HG03196 (cell line): ENCODE data around the gene DAZAP1.
"Not testable (repeated sequence)": the region's sequence is repeated elsewhere in the genome, so short reads cannot be mapped to it uniquely, and the experiment has no call there.

Experiments
- ATAC-seq: cut with Tn5 transposase; IDR thresholded peaks from one replicate; pipeline ENCODE4 v1.9.1; 2021; ENCODE audit not compliant: unreplicated experiment

The DAZAP1 gene

DNA sequence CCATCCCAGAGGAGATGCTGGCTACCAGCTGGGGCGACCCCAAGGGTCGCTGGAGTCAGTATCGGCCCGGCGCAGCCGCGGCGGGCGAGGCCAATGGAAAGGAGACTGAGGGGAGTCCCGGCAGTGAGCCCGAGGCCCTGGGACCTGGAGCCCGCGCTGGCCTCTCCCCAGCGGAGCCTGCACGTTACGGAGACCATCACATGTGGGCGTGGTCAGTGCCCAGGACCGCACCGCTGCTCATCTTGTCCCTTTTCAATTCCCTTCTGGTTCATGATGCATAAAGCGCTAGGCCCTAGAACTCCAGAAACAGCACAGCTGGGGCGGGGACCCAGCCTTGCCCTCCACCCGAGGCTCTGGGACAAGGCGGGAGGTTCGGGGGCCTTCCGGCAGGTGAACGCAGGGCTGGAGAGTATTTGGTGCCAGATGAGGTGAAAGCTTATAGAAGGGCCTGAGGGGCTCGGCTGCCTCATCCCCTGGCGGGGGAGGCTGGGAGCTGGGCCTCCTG, 63.7 kb downstream of the DAZAP1 start:
- ATAC-seq = no peak

DNA sequence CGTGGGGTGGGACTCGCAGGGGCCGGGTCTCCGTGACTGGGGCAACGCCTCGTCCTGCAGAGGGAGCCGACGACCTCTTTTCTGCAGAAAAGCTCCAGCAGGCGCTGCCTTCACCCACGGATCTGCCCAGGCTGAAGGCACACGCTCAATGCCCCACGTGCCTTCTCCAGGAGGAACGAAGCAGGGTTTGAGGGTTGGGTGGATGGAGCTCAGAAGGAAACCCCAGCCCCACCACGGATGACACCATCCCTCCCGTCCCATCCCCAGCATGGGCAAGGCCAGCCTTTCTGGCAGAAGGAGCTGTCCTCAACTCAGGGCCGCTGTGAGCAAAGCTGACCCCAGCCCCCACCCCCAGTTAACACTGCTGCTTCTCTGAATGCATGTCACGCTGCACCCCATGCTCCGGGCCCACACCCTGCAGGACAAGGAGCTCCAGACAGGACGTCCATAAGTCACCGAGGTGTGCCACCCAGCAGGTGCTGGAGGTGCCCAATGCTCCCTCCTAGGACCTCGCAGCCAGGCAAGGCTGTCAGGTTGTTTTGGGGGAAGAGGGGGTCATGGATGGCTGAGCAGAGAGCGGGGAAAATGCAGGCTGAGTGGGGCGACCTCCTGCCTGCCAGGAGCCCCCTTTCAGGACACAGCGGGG, 64.3 kb downstream of the DAZAP1 start:
- ATAC-seq = no peak

DNA sequence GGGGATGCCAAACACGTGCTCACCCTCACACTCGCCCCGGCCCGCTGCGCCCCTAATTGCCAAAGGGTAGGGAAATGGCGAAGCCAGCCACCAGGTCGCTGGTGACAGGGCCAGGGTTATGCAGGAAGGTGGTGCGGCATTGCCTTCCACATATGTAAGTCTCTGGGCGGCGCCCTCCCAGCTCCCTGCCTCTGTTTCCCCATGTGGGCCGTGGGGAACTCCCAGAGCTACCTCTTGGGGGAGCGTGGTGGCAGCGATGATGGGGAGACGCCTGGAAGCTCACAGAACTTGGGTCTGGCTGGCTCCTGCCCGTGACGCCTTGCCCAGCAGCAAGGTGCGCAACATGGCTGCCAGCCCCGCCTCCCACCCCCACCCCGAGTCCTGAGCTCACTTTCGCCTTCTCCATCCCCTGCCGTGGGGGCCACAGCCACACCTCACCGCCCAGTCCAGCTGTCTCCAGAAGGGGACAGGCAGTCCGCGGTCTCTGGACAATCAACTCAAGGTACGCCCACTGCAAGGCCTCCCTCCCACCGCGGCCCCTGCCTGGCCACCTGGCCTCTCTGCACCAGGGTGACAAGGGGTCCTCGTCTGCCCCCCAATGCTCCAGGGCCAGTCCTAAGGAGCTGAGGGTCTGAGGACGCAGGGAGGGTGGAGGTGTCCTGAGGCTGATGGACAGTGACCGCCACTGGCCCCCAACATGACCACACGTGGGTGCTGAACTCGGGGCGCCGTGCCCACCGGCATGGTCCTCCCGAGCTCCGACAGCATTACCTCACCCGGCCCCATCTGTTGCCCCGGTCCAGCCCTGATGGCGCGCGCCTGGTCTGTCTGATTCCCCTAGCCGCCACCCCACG, 65.1 kb downstream of the DAZAP1 start:
- ATAC-seq = no peak

DNA sequence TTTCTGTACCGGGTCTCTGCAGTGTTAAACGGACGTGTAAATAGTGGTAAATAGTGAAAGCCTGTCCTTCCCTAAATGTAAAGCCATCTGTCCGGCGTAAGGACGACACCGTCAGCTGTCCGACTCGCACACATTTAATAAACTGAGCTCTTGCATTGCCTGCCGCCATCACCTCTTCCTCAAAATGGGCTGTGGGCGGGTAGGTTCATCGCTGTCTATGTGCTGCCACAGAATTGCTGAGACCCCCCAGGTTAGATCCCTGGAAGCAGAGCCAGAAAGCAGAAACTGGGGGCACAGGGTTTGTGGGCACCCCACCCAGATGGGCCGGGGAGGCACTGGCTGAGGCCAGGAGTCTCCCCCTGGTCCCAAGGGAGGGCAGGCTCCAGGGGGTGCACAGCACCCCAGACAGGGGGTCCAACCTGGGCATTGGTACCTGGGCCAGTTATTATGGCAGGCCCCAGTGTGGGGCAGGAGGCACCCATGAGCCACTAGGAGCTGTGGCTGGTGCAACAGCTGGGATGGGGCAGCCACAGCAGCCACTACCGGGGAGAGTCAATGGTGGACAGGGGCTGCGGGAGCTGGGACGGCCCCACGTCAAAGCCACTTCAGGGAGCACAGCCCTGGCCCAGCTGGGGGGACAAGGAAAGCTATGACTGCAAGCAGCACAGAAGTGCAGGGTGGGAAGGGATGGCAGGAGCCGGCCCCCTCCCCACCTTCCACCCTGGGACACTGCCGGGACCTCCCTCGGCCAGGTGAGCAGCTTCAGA, 65.9 kb downstream of the DAZAP1 start:
- no peak for ATAC-seq

DNA sequence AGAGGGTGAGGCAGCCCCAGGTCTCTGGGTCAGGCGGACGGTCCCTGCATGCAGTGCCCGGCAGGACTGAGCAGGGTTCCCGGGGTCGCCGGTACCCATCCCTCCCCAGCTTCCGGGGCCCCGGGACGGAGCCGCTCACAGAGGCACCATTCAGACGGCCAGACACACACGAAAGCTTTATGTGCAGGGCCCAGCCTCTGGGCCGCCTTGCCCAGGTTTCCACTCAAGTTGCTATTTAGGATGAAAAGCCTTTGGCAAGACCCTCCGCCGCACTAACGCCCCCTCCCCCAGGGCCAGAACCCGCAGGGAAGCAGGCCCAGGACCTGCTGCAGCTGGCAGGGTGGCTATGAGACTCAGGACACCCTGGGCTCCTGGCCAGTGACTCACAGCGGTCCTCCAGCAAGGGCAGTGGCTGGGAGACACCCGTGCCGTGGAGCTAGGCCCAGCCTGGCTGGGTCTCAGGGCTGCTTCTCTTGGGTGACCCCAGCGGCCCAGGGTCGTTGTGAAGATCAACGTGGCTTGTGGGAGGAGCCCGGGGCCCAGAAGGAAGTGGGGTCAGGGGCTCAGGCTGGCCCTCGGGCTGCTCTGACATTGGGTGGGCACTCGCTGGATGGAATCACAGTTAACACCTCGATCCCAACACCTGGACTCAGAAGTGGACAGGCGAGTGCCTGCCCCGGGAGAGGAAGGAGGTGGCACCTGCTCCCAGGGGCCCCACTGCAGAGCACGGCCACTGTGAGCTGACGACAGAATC, 66.8 kb downstream of the DAZAP1 start:
- ATAC-seq = no peak

DNA sequence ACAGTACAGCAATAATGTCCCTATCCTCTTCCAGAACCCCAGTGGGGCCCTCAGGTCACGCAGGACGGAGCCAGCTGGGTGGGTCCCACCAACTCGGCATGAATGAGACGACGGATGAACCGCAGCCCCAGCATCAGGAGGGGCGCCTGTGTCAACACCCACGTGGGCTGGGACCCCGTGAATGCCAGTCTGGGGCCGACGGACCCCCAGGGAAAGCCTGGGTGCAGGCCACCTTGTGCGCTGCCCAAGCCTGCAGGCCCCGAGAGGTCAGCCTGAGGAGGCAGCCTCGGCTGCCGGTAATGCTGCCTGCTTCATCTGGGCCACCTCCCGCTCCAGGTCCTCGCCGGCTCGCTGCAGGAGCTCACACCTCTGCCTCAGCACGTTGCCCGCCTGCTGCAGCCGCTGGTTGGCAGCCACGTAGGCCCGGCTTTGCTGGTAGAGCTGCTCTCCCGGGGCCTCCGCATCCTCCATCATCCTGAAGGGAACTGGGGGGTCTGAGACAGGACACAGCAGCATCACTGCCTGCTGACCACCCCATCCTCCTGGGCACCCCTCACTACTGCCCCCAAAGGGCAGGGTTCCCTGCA, 67.5 kb downstream of the DAZAP1 start:
- ATAC-seq = no peak

DNA sequence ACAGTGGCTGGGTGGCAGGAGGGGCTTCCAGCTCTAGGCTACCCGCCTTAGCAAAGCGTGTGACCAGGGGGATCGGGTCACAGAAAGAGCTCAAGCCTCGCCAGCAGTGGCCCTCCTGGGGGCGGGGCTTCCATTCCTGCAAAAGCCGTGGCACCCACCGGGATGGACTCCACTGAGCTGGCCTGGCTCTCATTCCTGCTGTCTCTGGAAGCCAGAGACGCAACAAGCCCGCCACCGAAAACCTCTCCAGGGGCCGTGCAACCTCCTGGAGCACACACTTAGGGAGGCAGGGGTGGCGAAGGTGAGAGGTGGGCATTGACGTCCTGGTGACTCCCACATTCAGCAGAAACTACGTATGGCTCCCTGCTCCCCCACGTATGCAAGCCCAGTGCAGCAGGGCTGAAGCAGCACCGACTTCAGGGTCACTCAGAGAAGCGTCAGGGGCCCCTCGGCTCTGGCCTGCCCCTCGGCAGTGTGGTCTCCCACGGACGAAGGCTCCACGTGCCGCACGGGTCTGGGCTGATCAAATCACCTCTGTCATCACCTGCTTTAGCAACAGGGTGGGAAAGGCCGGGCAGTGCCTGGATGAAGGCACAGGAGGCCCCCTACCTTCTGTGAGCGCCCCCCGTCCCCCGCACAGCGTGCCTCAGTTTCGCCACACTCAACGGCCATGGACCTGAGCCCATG, 68.5 kb downstream of the DAZAP1 start:
- ATAC-seq = no peak

DNA sequence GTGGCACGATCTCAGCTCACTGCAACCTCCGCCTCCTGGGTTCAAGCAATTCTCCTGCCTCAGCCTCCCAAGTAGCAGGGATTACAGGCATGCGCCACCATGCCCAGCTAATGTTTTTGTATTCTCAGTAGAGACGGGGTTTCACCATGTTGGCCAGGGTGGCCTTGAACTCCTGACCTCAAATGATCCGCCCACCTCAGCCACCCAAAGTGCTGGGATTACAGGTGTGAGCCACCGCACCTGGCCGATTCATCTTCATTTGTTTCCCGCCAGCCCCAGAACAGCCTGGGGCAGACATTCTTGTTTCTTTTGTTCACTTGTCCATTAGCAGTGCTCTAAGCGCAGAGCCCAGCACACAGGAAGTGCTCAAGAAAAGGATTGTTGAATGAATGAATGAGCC, 69.7 kb downstream of the DAZAP1 start:
- not testable (repeated sequence) for ATAC-seq

DNA sequence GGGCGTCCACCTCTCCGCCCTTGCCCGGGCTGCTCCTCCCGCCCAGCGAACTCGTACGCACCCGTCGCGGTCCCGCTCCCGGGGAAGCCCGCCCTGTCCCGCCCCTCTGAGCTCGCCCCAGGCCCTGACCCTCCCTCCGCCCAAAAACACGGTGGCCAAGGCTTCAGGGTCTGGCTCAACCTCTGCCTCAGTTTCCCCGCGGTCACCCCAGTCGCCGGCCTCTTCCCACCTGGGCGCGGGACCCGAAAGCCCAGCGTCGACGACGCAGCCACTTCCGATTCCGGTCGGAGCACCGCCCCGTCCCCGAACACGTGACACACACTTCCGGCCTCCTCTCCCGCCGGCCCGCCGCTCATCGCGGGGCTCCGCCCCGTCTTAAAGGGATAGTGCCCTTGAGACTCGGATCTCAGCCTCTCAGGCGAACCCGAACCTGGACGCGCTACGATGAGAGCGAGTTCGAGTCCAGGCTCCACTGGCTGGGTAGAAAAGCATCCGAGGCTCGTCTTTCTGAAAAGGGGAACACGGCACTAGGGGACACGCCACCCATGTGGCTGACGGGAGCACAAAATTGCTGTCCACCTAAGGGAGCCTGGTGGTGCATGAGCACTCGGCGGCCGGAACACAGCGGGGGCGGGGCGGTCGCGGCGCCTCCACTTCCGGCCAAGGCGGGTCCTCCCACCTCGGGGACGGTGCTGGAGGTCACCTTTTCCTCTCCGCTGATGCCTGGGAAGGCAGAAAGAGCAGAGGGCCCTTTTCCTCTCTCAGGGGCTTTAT, 71.7 kb downstream of the DAZAP1 start, which contains the start of gene C19orf25:
Gene C19orf25, minus strand, starts transcription at position 282 of the 774 bp plus-strand sequence. CDS start 312 bp downstream, outside the sequence.
- peak; percentile 85 for ATAC-seq

DNA sequence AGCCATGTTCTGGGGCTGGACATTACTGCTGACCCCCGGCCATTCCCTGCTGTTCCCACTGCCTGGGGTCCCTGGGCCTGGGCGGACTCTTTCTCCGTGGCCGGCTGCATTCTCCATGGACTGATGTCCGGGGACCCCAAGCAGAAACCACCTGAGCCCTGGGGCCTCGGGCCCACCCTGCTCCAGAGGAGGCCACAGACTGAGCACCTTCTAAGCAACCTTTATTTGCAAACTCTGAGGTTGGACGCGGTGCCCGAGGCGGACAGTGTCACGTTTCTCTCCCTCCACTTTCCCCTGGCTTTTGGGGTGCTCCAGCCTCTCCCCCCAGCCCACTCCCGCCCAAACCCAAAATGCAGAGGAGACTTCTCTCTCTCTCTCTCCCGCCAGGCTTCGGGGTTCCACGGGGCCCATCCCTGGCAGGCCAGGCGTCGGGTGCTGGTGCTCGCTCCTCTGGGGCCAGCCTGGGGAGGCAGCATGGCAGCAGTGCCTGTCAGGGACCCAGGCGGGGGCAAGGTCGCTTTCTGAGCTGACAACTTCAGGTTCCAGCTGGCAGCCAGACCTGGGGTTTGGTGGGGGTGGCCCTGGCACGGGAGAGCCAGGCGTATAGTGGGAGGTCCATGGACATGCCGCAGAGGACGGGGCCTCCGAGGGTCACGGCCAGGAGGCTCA, 74.0 kb downstream of the DAZAP1 start:
- no peak for ATAC-seq

DNA sequence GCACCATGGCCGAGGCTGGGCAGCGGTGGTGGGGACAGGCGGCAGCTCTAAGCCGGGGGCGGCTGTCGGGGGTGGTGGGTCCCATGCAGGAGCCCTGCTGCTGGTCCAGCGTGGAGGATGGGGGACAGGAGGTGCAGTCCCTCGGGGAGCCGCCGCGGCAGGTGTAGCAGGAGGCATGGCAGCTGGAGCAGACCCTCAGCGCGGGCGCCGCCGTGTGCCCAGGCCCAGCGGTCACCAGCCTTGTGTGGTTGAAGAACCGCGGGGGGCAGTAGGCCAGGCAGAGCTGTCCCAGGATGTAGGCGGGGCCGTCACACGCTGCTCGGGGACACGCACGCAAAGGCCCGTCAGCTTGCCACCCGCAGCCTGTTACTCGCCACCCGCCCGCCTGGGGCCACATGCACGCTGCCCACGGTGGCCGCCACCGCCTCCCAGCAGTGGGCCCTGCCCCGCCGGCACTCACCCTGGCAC, 74.5 kb downstream of the DAZAP1 start:
- ATAC-seq = no peak

DNA sequence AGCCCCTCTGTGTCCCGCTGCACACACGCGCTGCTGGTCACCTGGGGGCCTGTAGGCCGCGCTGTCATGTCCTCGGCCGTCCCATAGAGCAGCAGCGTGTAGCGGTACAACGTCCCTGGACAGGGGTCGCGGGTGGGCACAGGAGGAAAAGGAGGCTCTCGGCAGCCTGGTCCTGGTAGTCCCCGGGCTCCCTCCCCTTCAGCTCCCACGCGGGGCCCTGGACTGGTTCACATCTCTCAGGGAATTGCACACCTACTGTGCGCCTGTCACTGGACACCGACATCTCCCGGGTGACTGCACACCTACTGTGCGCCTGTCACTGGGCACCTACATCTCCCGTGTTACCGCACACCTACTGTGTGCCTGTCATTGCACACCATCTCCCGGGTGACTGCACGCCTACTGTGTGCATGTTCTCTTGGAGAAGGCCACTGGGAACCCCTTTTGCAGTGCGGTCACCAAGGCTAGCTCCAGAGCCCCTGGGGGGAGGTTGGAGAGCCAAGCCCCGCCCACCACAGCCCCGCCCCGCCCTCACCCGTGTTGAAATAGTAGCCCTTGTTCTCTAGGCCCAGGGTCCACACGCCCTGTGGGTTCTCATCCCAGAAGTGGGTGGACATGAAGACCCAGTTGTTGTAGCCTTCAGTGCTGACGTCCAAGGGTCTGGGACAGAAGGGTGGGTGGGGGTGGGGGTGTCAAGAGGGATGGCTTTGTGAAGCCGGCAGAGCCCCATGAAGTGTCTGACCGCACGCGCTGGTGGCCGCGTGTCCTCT, 75.2 kb downstream of the DAZAP1 start:
- ATAC-seq = no peak

DNA sequence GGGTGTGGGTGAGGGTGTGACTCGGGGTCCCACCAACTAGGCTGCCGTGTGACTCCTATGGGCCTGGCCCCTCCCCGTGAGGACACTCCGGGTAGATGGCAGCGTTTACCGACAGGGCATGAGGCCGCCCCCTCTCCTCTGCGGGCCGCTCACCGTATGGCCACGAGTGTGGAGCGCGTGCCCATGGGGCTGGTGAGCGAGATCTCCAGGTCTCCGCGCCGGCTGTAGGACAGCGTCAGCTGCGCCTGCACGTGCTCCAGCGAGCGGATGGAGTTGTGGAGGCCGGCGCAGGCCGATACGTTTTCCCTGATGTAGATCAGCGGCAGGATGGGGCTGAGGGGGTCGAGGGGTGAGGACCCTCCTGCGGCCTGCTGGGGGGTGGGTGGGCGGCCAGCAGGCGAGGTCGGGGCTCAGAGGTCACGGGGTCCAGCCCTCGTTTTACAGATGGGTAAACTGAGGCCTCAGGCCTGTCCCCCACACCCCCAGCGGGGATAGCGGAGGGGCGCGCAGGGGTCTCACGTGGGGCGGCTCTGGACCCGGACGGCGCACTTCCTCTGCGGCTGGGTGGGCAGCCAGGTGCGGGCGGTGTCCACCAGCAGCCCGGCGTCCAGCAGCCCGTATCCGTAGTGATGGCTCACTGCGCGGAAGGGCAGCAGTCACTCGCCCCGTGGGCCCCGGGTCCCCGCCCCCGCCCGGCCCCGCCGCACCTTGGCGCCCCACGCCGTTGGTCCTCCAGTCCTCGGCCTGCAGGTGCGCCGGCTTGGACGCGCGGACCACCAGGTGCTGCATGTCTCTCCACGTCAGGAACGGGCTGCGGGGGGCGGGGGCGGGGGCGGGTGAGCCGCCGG, 76.0 kb downstream of the DAZAP1 start:
- ATAC-seq = no peak

DNA sequence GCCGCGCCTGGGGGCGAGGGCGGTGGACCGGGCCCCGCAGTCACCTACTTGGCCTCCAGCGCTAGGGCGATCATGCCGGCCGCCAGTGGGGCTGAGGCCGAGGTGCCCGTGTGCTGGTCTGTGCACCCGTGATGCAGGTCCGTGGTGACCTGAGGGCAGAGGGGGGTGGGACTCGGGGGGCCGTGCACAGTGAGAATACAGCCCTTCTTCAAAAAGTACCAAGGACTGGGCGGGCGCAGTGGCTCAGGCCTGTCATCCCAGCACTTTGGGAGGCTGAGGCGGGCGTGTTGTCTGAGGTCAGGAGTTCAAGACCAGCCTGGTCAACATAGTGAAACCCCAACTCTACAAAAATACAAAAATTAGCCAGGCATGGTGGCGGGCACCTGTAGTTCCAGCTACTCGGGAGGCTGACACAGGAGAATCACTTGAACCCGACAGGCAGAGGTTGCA, 76.6 kb downstream of the DAZAP1 start:
- no peak for ATAC-seq
